GM21381 (cell line): ENCODE results near the gene POU5F2.

Source experiments
- ATAC-seq: cut with Tn5 transposase; IDR thresholded peaks from one replicate; pipeline ENCODE4 v1.9.1; 2021; ENCODE audit warnings: mild to moderate bottlenecking, moderate library complexity; ENCODE audit not compliant: unreplicated experiment

Gene POU5F2, protein sequence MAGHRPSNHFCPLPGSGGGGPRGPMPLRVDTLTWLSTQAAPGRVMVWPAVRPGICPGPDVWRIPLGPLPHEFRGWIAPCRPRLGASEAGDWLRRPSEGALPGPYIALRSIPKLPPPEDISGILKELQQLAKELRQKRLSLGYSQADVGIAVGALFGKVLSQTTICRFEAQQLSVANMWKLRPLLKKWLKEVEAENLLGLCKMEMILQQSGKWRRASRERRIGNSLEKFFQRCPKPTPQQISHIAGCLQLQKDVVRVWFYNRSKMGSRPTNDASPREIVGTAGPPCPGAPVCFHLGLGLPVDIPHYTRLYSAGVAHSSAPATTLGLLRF

DNA sequence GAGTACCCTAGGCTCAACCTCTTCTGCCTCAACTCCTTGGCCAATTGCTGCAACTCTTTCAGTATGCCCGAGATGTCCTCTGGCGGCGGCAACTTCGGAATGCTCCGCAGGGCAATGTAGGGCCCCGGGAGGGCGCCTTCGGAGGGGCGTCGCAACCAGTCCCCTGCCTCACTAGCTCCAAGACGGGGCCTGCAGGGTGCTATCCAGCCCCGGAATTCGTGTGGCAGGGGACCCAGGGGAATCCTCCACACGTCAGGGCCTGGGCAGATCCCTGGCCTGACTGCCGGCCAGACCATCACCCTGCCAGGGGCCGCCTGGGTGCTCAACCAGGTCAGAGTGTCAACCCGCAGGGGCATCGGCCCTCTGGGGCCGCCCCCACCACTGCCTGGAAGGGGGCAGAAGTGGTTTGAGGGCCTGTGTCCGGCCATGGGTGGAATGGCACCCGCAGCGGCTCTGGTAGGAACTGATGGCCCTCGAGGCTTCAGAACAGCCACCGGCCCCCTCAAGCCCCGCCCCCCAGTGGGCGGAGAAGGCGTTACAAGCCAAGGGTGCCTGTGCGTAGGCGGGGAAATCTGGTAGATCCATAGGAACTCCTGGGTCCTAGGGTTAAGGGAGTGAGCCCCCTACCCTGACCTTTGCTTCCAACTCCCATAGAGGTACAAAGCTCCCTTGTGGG, at the start of gene POU5F2:
POU5F2 (minus strand) TSS at position 465 of the 676 bp plus-strand sequence; CDS start at position 428, 37 bp downstream.
- no peak for ATAC-seq

DNA sequence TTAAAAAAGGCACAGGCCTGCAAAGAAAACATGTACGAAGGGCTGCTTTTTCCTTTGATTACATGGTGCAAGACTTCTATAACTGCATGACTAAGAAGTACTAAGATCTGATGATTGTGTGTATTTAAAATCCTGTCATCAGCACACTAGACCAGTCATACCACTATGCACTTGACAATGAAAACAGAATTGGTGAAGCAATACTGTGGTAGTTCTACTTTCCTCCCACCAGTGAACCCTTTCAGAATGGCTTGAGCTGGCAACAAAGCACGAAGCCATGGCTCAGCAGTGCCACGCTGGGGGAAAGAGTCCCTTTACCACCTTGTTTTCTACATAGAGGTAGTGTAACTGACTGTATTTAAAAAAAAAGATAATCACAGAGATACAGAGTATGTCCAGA, 49.0 kb upstream of the POU5F2 start:
- ATAC-seq, result no peak

DNA sequence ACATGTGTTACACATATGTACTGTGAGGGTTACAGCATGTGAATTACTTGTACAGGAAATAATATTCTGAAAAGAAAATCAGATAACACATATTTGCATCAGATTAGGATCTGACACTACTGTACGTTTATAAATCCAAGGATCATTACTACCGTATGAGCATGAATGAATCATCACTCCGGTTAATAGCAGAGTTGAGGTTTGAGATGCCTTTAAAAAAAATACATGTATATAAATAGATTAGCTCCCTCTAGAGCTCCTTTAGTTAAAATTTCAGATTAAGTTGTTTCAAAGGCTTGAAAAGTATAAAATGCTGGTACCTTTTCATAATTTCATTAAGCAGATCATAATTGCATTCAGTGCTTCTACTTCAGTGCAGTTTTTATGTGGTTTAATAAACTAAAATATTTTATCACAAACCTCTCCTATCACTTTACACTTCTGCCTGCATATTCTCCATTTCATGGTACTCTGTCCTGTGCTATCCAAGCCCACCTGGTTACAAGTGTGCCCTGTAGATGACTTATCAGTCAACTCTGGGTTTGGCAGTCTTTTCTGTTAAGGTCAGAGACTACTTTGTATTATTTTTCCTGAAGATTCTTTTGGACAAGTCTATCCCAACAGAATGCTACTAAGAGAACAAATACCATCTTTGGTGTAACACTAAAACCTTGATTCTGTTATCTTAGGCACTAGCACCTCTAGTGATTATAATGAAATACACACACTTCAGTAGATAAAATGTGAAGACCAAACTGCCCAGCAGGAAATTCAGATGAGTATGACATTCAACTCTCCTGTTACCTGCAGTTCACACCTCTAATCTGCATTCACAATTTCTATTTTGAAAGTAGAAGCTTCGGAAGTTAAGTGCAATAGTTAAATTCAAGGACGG, 48.0 kb upstream of the POU5F2 start:
- no peak for ATAC-seq

DNA sequence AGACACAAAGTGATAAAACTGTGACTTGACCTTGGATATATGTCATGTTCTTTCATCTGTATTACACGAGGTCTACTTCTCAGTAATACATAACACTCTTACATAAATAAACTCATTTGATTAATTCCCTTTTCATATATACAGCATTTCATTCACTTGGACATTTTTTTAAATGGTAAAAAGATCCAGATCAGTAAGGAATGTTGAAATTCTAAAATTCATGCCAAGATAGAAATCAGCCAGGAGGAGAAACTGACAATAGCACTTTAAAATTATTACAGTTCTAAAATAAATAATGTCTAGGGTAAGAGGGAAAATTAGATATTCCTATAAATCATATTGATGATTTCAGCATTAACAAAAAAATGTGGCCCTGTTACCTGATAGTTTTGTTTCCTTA, 46.2 kb upstream of the POU5F2 start:
- no peak for ATAC-seq

DNA sequence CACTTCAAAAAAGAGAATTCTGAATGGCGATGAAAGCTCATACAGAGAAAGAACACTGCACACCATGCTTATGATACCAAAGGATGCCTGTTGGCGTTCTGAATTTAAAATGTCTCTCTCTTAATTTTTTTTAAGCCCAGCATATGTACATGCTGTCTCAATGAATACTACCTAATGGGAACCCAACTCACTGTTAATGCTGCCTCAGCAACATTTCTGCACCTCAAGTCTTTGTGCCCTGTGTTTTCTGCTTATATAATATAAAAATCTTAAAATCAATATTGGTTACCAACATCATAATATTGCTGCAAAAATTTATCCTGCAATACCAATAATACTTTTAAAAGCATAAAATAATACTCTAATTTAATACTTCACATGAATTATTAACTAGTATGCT, 44.1 kb upstream of the POU5F2 start:
- ATAC-seq, result no peak

DNA sequence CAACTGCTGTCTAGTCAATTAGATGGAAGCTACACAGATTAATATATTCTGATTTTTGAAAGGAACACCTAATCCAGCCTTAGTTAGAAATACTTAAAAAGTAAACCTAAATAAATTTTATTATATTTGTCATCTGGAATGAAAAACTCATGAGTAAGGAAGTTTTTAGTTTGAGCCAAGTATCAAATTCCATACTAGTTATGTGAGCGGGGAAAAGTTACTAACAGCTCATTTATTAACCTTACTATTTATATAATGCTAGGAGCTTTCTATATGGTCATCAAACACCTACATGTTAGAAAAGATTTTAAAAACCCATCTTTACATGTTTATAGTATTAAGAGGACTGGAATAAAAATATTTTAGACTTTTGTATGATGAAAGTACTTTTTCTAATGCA, 41.6 kb upstream of the POU5F2 start:
- ATAC-seq, result no peak

DNA sequence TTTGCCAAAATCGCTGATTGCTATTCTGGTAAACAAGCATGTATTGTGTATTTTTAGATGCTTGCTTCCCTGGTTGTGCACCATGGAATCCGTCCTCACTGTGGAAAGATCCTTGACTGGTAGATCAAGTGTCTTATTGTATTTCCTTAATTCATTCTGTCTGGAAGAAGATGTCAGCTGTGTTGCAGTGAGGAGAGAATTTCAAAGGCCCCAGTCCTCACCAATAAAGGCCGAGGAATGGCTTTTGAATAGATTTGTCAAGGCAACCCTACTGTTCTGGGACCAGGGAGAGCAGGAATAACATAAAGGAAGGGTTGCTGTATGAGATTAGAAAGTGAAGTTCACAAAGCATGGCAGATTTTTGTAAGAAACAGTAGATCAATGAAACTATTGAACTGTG, 36.2 kb upstream of the POU5F2 start:
- no peak for ATAC-seq

DNA sequence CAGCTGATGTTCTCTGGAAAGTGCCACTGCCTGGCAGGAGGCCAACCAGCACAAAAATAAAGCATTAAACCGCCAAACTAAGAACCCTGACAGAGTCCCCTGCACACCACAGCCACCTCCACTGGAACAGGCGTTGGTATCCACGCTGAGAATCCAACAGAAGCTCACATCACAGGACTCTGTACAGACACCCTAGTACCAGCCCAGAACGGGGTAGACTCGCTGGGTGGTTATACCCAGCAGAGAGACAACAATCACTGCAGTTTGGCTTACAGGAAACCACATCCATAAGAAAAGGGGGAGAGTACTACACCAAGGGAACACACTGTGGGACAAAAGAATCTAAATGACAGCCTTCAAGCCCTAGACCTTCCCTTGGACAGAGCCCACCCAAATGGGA, 15.0 kb upstream of the POU5F2 start:
- no peak for ATAC-seq

DNA sequence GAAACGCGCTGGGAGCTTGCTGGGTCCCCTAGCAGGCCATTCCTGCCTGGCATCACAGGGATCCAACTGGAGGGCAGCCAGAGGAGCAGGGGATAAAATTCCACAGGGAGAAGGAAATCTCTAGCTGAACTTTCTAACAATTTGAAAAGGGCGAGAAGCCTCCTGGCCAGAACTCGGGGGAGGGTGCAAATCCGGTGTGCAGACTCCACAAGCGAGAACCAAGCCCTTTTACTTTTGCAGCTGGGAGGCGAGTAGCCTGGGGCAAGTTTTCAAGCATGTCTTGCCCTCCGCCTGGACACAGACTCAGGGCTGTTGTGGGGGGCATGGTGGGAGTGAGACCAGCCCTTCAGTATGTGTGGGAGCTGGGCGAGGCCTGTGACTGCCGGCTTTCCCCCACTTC, 14.3 kb upstream of the POU5F2 start:
- no peak for ATAC-seq

DNA sequence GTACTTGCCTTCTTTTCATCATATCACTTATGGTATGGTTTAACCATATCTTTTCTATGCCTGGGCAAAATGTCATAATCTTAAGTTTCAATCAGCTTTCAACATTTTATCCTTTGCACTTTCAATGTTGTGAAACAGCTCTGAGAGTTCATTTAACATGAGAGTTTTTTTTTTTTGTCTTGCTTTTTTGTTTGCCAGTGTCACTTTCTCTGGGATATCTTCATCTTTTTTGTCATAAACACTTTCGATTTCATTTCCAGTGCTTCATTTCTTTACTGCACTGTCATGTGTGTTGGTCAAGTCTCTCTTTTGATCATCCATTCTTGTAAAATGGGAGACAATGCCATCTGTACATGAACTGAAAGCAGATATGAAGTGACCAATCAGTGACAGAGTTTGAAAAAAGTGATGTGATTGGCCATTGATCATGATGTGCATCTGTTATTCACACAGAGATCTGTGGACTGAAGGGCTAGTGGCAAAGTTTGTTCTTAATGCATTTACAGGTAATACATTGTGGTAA, 7.5 kb upstream of the POU5F2 start:
- no peak for ATAC-seq

DNA sequence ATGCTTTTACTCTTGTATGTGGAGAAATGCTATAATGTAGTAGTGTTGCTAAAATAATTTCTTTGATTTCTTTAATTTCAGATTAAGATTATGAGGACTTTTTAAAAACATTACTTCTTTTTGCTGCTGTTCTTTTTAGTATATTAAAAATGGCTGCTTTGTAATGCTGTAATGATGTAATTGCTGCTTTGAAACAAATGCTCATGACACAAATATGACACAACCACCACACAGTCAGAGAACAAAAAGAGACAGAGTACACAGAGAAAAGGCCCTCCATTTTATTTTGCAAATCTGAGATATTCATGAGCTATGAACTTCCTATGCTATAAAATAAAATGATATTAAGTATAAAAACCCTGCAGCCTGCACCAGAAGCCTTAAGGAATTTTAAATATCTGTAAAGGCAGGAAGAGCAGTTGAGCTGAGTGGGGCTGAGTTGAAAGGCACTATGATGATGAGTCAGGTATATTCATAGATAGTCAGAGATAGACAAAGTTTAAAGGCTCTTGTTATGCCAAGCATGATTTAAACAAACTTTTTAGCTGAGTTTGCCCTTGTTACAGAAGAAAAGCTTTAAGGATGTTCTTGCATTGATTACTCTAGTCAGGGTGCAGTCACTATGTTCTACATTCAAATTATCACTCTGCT, 5.1 kb upstream of the POU5F2 start:
- ATAC-seq, result no peak

DNA sequence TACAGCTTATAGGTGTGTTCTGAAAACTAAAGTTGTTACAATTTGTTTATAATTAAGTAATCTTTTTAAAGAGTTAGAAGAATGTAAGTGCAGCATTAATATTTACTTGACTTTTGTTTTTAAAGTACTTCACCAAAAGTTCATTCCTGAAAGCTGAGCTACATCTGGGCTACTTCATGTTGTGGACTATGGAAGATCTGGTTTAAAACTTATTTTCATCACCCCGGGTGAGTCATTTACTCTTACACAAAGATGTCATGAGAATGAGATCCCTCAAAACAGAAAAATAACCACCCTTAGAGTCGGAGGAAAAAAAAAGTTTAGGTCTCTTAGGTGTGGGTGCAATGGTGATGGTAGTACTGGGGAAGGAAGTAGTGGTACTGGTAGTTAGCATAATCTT, 5.1 kb downstream of the POU5F2 start:
- no peak for ATAC-seq

DNA sequence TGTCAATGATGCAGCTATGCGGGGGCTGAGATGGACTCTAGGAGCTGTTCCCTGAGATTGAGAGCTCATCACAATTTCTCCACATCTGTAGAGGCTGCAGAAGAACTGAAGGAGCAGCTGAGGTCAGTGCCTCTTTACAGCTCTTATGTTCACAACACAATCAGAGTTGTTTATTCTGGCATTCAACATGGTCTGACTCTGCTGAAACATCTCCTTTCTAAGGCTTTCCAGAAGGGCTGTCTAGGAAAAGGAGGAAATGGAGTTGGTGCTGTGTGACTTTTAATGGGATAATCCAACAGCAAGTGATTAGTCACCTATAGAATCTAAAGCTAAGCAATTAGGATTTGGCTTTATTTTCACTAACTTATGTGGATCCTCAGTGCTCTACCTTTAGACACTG, 6.0 kb downstream of the POU5F2 start:
- ATAC-seq, result no peak

DNA sequence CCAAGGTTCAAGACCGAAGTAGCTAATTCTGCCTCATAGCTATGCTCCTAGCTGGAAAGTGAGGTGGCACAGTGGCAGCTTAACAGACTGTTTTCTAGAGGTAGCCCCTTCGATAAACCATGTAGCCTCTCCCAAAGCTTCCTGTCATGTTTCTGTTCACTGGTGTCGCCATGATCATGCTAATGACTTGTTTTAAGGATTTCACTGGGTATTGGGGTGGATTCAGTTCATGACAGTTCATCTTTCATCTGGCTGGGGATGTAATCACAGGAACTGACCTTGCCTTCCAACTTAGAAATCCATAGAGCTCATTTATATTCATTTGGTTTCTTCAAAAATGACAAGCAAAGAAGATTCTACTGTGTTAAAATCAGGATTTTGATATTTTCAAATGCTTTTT, 9.4 kb downstream of the POU5F2 start:
- ATAC-seq, result no peak

DNA sequence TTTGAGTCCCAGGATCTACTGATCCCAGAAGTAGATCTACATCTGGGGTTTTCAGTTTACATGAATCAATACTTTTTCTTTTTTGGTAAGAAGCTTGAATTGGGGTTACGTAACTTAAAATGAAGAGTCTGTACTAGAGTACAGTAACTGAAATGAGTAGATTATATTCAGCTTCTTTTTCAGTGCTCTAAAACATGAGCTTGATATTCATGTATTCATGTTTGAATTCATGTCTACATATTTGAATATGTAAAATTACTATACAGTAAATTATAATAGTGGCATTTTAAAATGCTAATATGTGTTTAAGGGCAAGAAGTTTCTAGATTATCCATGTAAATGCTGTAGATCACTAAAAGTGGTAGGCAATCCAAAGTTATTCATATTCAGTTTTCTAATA, 14.8 kb downstream of the POU5F2 start:
- no peak for ATAC-seq

DNA sequence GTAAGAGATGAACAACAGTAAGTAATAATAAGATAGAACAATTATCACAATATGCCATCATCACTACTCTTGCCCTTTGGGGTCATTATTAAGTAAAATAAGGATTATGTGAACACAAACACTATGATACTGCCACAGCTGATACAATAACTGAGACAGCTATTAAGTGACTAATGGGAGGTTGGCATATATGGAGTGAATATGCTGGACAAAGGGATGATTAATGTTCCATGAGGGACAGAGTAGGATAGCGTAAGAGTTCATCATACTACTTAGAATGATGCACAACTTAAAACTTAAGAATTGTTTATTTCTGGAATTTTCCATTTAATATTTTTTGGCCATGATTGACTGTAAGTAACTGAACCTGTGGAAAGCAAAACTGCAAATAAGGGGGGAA, 16.6 kb downstream of the POU5F2 start:
- no peak for ATAC-seq

DNA sequence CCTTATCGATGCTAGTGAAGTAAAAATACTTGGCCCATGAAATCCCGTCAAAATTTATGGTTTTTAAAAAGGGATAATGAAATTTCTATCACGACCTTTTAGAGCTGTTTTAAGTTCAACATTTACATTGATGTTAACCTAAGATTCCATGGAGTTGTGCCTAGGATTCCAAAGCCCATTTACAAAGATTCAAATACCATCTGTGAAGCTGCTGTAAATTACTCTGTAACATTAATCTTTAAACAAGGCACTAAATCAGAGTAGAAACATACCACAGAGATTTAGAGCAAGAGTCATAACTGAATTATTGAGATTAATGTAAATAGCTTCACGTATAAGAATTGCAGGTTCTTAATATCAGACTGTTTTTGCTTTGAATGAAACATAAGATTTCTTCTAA, 17.7 kb downstream of the POU5F2 start:
- ATAC-seq, result no peak

DNA sequence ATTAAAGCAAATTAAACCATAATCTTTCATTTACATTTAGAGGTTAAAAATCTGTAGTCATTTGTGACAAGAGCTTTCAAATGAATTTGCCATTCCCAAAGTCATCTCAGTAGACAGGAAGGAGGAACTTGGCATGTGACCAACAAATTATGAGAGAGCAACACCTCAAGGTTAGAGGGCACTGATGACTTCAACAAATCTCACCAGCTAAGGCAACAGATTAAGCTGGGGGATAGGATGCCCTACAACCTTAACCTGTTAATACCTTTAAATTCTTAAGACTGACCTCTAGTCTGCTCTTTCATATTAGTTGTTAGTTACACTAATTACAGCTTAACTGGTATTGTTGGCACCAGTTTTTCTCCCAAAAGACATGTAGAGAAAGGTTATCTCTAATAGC, 18.4 kb downstream of the POU5F2 start:
- ATAC-seq, result no peak

DNA sequence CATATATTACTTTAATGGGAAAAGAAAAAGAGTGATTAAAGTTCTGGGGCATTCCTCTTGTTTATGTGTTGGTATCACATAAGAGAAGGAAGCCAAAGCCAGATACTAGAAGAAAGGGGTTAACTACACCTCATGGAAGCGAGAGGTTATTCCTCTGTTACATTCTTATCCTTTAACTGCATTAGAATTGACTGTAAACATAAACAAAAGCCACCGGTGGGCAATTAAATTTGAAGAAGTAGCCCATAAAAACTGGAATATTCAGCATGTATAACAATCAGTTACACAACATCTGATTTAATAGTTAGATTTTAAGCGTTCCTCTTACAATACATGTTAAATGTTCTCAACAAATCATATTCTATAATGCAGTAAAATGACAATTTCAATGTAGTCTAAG, 18.8 kb downstream of the POU5F2 start:
- no peak for ATAC-seq

DNA sequence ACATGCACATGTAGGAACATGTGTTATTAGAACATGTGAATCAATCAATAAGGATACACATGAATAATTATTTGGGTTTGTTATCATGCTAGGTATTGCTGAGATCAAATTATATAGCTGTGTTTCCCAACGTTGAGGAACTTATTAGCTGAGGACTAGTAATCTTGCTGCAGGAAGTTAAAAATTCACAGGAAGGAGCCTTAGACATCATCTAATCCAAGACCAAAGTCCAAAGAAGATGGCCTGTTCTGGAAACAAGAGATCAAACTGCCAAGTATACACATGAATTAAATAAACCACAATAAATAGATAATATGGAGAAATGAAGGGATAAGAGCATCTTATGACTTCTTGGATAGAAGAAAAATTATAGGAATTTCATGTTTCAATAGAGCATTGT, 19.9 kb downstream of the POU5F2 start:
- no peak for ATAC-seq

DNA sequence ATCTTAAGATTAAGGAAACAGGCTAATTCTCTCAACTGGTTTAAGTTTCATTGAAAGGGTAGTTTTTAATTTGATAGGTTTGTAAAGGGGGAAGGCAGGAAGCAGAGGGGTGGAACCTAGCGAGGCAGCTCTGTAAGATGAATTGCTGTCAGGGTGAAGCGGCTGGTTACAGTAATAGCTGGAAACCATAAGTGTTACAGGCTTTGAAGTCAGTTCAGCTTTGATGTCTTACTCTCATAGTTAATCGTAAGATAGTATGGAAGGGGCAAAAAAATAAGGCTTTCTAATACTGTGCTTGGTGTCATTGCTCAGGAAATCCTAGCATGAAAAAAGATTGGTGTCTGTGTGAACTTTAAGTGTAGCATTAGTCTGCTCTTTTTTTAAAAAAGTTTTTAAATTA, 20.3 kb downstream of the POU5F2 start:
- no peak for ATAC-seq
